Measurements from ENCODE around the gene ALK.

Gene ALK

GRCh38 chr2:29921560-29921915, at the start of gene ALK:
ALK (minus strand) TSS chr2:29921586; CDS start chr2:29920659, 927 bp downstream.
- no peaks in the 10 kb centered on the region for H3K27me3 ChIP-seq (ENCODE audit: insufficient read depth, low read length)

DNA sequence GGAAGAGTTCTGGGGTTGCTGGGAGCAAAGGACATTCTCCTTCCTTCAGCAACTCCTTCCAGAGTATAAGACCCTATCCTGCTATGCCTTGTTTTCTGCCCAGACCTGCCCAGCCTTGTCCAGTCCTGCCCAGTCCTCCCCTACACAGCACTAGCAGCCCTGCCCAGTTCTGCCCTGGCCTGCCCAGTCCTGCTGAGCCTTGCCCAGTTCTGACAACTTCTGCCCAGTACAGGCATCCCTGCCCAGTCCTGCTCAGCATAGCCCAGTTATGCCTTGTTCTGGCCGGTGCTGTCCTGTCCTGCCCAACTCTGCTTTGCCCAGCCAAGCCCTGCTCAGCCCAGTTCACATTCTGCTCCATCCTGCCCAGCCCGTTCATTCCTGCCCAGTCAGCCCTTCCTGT, 44.9 kb upstream of the ALK start:
- no peak for TF ChIP-seq CTCF (IDR thresholded peaks at IDR 0.05; ENCODE audit: low read length)
- no peak for TF ChIP-seq EZH2 (IDR thresholded peaks at IDR 0.05; ENCODE audit: borderline replicate concordance, low read length)
- no peaks in the 10 kb centered on the region for H4K20me1 ChIP-seq (ENCODE audit: insufficient read depth, low read length)
- H3F3A ChIP-seq (ENCODE audit: insufficient read depth, low read length) = no peaks in the 10 kb centered on the region
- H3K27me3 ChIP-seq (ENCODE audit: insufficient read depth, low read length) = no peaks in the 10 kb centered on the region
- no peak overlapping the region for H3K4me3 ChIP-seq (ENCODE audit: low read depth, low read length, poor library complexity, severe bottlenecking)
- no peaks in the 10 kb centered on the region for H3K79me2 ChIP-seq (ENCODE audit: insufficient read depth, low read length)
- no peak overlapping the region for H2AFZ ChIP-seq (ENCODE audit: low read length)
- no peaks in the 10 kb centered on the region for H3K9me2 ChIP-seq (ENCODE audit: low read depth, low read length)
- H3K4me2 ChIP-seq (ENCODE audit: low read length) = no peak overlapping the region
- H3K27ac ChIP-seq (ENCODE audit: low read depth, low read length, poor library complexity, severe bottlenecking) = no peak overlapping the region
- no peaks in the 10 kb centered on the region for H3K4me1 ChIP-seq (ENCODE audit: insufficient read depth, low read length, severe bottlenecking)
- no peaks in the 10 kb centered on the region for H3K9me3 ChIP-seq (ENCODE audit: low read length)
- no peaks in the 10 kb centered on the region for H3K36me3 ChIP-seq (ENCODE audit: insufficient read depth, low read length)
- no peak overlapping the region for H3K9ac ChIP-seq (ENCODE audit: low read length)

More at GRCh38 chr2:29921560-29921915, at the start of gene ALK:
- Histone ChIP-seq H3F3A (ENCODE audit: insufficient read depth, low read length) (no peaks in the 10 kb centered on the region), H3K36me3 (ENCODE audit: insufficient read depth, low read length) (no peaks in the 10 kb centered on the region), H3K4me3 (ENCODE audit: low read depth, low read length, poor library complexity, severe bottlenecking) (no peak within 1 kb of the TSS), H3K9ac (ENCODE audit: low read length) (no peak within 1 kb of the TSS), H3K9me2 (ENCODE audit: low read depth, low read length) (no peaks in the 10 kb centered on the region), H3K4me2 (ENCODE audit: low read length) (no peak within 1 kb of the TSS), H4K20me1 (ENCODE audit: insufficient read depth, low read length) (no peaks in the 10 kb centered on the region), H3K79me2 (ENCODE audit: insufficient read depth, low read length) (no peaks in the 10 kb centered on the region), H3K27ac (ENCODE audit: low read depth, low read length, poor library complexity, severe bottlenecking) (no peak within 1 kb of the TSS), H3K9me3 (ENCODE audit: low read length) (no peaks in the 10 kb centered on the region), H2AFZ (ENCODE audit: low read length) (no peak within 1 kb of the TSS), H3K4me1 (ENCODE audit: insufficient read depth, low read length, severe bottlenecking) (no peaks in the 10 kb centered on the region)
- no peak for TF ChIP-seq EZH2 (IDR thresholded peaks at IDR 0.05; ENCODE audit: borderline replicate concordance, low read length)
- no peak for TF ChIP-seq CTCF (IDR thresholded peaks at IDR 0.05; ENCODE audit: low read length)

DNA sequence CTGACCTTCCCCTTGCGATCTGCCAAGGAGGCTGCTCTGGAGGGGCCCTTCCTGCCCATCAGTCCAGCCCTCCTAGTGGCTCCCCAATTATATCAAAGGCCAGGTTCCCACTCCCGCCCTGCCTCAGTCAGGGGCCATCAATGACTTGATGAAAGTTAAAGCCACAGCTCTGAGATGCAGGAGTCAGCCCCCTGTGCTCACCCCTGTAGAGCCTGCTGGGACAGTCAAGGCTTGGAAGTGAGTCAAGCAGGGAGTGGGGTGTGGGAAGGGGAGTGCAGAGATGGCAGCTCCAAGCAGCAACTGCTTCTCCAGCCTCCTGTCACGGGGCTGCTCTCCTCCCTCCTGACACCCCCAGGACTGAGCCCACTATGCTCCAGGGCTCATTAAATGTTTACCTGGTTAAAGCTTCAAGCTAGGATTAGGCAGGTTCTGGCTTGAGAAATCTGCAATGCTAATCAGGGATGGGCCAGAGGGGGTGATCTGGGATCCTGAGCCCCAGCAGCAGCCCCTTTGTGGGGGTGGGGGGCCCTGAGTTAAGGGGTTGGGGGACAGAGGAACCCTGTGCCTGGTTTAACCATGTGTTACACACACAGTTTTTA, 42.7 kb upstream of the ALK start:
- Histone ChIP-seq H3K9ac (ENCODE audit: low read length) (no peak overlapping the region), H3K27ac (ENCODE audit: low read depth, low read length, poor library complexity, severe bottlenecking) (no peak overlapping the region), H3K4me3 (ENCODE audit: low read depth, low read length, poor library complexity, severe bottlenecking) (no peak overlapping the region), H3K4me1 (ENCODE audit: insufficient read depth, low read length, severe bottlenecking) (no peaks in the 10 kb centered on the region), H3K36me3 (ENCODE audit: insufficient read depth, low read length) (no peaks in the 10 kb centered on the region), H3K27me3 (ENCODE audit: insufficient read depth, low read length) (no peaks in the 10 kb centered on the region), H3K9me3 (ENCODE audit: low read length) (no peaks in the 10 kb centered on the region), H3K9me2 (ENCODE audit: low read depth, low read length) (no peaks in the 10 kb centered on the region), H4K20me1 (ENCODE audit: insufficient read depth, low read length) (no peaks in the 10 kb centered on the region), H3K79me2 (ENCODE audit: insufficient read depth, low read length) (no peaks in the 10 kb centered on the region), H3F3A (ENCODE audit: insufficient read depth, low read length) (no peaks in the 10 kb centered on the region), H2AFZ (ENCODE audit: low read length) (no peak overlapping the region), H3K4me2 (ENCODE audit: low read length) (no peak overlapping the region)
- no peak for TF ChIP-seq EZH2 (IDR thresholded peaks at IDR 0.05; ENCODE audit: borderline replicate concordance, low read length)
- no peak for TF ChIP-seq CTCF (IDR thresholded peaks at IDR 0.05; ENCODE audit: low read length)
